Neural crest cell (in vitro differentiated cells): ENCODE measurements around the gene GALM. TPM values are rescaled to one million over a fixed set of nuclear protein-coding genes. Genes with fewer than 3 reads are reported as not detected.

Experiments
- DNase-seq: peaks from one replicate; pipeline ENCODE4 v3.0.0; 2021; ENCODE audit warnings: low read depth, mixed read lengths, low spot score
- H3K27ac Mint-ChIP-seq: one replicate; pipeline ENCODE4 v1.8.0; 2021; ENCODE audit warnings: mild to moderate bottlenecking, mixed read lengths; ENCODE audit not compliant: unreplicated experiment
- H3K27me3 Mint-ChIP-seq: 2 replicates; pipeline ENCODE4 v1.8.0; 2021; ENCODE audit warnings: low read depth, mild to moderate bottlenecking, mixed read lengths
- H3K36me3 Mint-ChIP-seq: 2 replicates; pipeline ENCODE4 v1.8.0; 2021; ENCODE audit warnings: low read depth, mild to moderate bottlenecking, mixed read lengths
- H3K4me1 Mint-ChIP-seq: 2 replicates; pipeline ENCODE4 v1.8.0; 2021; ENCODE audit warnings: mixed read lengths
- H3K4me3 Mint-ChIP-seq: one replicate; pipeline ENCODE4 v1.8.0; 2021; ENCODE audit warnings: mild to moderate bottlenecking, mixed read lengths
- H3K9me3 Mint-ChIP-seq: 2 replicates; pipeline ENCODE4 v1.8.0; 2021; ENCODE audit warnings: mixed read lengths
- CTCF ChIP-seq: fragments of 200-600 bp; sonication (generic); conservative IDR thresholded peaks from 2 replicates; pipeline ENCODE4 v1.5.0; 2021; ENCODE audit warnings: antibody characterized with exemption, mild to moderate bottlenecking
- long read RNA-seq: library from polyadenylated mRNA; unstranded; transcript quantifications from one replicate; pipeline ENCODE4 v2.0.0, GENCODE V29; 2020
- total RNA-seq: library from RNA; stranded (reverse); gene quantifications from 2 replicates; pipeline ENCODE4 v1.2.1, GENCODE V29; 2021

GALM gene
- 11.3 and 12.5 TPM in 2 replicates for total RNA-seq
- long read RNA-seq, transcript GALM-201 (7 exons, 2,484 nt) = major isoform, 42 of 50 reads
- long read RNA-seq, partial matches to known transcripts = 2 of 50 reads
- long read RNA-seq, other reads (novel, unspliced or antisense) = 6 of 50 reads

DNA sequence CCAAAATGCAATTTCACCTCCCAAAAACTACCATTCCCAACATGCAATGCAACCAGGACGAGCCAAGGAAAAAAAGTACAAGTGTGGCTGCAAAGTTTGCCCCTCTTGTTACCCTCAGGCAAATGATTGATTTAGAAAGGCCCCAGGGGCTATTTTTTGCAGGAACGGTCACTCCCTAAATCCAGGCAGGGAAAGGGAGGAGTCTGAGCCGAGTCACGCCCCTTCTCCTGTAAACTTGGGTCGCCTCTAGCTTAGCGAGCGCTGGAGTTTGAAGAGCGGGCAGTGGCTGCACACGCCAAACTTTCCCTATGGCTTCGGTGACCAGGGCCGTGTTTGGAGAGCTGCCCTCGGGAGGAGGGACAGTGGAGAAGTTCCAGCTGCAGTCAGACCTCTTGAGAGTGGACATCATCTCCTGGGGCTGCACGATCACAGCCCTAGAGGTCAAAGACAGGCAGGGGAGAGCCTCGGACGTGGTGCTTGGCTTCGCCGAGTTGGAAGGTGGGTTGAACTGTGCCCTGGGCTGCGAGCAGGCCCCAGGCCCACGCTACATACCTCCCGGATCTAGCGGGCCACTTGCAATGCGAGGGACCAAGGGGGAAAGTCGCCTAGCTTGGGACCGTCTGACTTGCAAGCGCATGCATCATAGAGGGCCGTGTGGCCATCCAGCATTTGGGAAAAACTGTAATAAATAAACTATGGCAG is at the start of gene GALM:
Gene GALM, plus strand, starts transcription at position 261 of the 702 bp plus-strand sequence. Its CDS starts 48 bp downstream, at position 309.
- TF ChIP-seq CTCF = no peak
- Mint-ChIP-seq H3K27me3 (no peaks in the 10 kb centered on the region), H3K27ac (peak within 1 kb of the TSS; percentile 60)

DNA sequence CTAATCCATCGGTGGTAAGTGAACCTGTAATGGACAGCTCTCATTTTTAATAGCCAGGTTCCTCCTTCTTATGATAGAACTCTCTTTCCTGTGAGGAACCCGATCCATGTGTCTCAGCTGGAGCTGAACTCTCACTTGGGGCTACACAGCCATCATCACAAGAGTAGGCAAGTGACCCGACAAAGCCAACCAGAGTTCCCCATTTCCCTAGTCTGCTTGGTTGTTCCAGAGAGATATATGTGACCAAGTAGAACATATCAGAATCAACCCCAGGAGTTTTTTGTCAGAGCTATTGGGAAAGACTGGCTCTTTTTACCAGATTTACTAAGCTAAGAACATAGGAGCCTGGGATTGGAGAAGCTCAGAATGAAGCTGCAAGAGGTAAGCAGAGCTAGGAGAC is 48.6 kb upstream of the GALM start:
- no peak for TF ChIP-seq CTCF
- no peak for DNase-seq
- H3K4me3 Mint-ChIP-seq = no peak overlapping the region
- H3K27ac Mint-ChIP-seq = no peak overlapping the region
- no peaks in the 10 kb centered on the region for H3K4me1 Mint-ChIP-seq
- H3K9me3 Mint-ChIP-seq = no peaks in the 10 kb centered on the region
- H3K27me3 Mint-ChIP-seq = no peaks in the 10 kb centered on the region
- no peaks in the 10 kb centered on the region for H3K36me3 Mint-ChIP-seq

More for the DNA sequence above, at the start of gene GALM:
- peak; percentile 70 for DNase-seq
- Mint-ChIP-seq H3K4me1 (peaks cover 19% of the 10 kb centered on the region), H3K9me3 (no peaks in the 10 kb centered on the region), H3K36me3 (no peaks in the 10 kb centered on the region), H3K4me3 (peak within 1 kb of the TSS; percentile 84)

DNA sequence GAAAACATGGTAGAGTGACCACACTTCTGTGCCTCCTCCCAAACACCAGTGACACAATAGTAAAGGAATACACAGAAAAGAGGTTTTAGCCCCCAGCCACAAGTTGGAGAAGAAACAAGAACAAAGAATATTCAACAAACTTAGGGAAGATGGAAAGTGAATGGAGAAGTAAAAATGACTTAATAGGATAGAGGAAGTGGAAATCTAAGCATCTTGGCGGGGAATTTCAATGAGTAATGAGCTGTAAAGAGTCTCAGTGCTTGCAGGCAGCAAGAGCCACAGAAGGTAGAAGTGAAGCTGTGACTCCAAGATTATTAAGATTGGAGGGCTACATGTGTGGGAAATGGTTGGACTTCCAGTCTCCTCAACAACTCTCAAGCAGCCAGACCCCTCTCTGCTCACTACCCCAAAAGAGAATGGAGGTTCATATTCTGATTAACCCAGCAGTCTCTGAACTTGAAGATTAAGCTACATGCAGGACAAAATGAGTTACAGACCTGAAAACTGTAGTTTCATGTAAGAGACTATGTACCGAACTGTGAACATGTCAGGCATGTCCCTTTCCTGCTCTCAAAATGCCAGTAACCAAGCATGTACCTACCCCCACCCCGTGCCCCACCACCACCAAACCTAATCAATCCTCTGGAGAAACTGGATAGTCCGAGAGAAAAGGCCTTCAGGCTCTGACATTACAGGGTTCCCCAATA is 46.3 kb upstream of the GALM start:
- no peaks in the 10 kb centered on the region for H3K4me1 Mint-ChIP-seq
- no peak overlapping the region for H3K4me3 Mint-ChIP-seq
- H3K9me3 Mint-ChIP-seq = no peaks in the 10 kb centered on the region
- H3K27me3 Mint-ChIP-seq = no peaks in the 10 kb centered on the region
- H3K27ac Mint-ChIP-seq = no peak overlapping the region
- TF ChIP-seq CTCF = no peak
- H3K36me3 Mint-ChIP-seq = no peaks in the 10 kb centered on the region
- no peak for DNase-seq

DNA sequence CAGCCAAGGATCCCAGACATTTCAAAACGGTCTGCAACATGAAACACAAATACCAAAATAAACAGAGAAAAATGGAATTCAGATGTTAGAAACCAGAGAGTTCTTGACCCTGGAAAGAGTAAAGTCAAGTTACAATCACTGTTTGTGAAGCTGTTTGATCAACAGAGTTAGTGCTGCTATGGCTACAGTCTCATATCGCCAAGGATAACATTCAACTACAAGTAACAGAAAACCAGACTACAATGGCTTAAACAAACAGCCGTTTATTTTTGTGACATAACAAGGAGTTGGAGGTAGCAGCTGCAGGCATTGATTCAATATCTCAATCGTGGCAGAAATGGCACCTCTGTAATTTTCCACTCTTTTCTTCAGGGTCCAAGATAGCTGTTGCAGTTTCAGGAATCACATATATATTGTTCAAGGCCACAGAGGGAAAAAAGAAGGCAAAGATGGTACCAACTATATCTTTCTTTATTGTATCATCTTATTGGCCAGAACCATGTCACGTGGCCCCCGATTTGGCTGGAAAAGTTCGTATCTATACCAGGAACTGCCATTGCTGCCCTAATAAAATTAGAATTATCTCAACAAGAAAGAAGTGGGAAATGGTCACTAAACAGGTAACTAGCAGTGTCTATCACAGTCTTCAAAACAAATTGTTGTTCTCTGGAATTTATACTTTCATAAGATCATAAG is 45.5 kb upstream of the GALM start:
- no peak for DNase-seq
- no peaks in the 10 kb centered on the region for H3K9me3 Mint-ChIP-seq
- no peak overlapping the region for H3K4me3 Mint-ChIP-seq
- no peaks in the 10 kb centered on the region for H3K27me3 Mint-ChIP-seq
- H3K36me3 Mint-ChIP-seq = no peaks in the 10 kb centered on the region
- TF ChIP-seq CTCF = no peak
- H3K4me1 Mint-ChIP-seq = no peaks in the 10 kb centered on the region
- H3K27ac Mint-ChIP-seq = no peak overlapping the region

- Mint-ChIP-seq H3K27ac (no peak overlapping the region), H3K36me3 (no peaks in the 10 kb centered on the region), H3K4me1 (no peaks in the 10 kb centered on the region), H3K9me3 (no peaks in the 10 kb centered on the region), H3K4me3 (no peak overlapping the region), H3K27me3 (no peaks in the 10 kb centered on the region)
- DNase-seq = no peak
- no peak for TF ChIP-seq CTCF
Observed at GRCh38 chr2:38621018-38621417, 44.9 kb upstream of the GALM start.
